Endodermal cell (in vitro differentiated cells): ENCODE results near the gene JARID2. TPM values are rescaled to one million over a fixed set of nuclear protein-coding genes. Genes with fewer than 3 reads are reported as not detected.

Source experiments
- DNase-seq: peaks from one replicate; pipeline ENCODE4 v3.0.0-alpha.2; 2017
- H3K27ac ChIP-seq: 2 replicates; pipeline ENCODE4 v1.5.1; 2013; ENCODE audit warnings: mild to moderate bottlenecking, low read depth, low read length, moderate library complexity
- H3K27me3 ChIP-seq: 2 replicates; pipeline ENCODE4 v1.6.1; 2013; ENCODE audit warnings: mild to moderate bottlenecking, low read length, moderate library complexity; ENCODE audit not compliant: insufficient read depth, control insufficient read depth, poor library complexity, severe bottlenecking
- H3K36me3 ChIP-seq: 2 replicates; pipeline ENCODE4 v1.7.0; 2013; ENCODE audit warnings: mild to moderate bottlenecking, low read length, moderate library complexity; ENCODE audit not compliant: control insufficient read depth, insufficient read depth
- H3K4me1 ChIP-seq: one replicate; pipeline ENCODE4 v1.7.0; 2013; ENCODE audit warnings: low read length; ENCODE audit not compliant: control insufficient read depth, insufficient read depth
- H3K4me3 ChIP-seq: 2 replicates; pipeline ENCODE4 v1.5.1; 2013; ENCODE audit warnings: mild to moderate bottlenecking, low read length, moderate library complexity
- H3K9ac ChIP-seq: 2 replicates; pipeline ENCODE4 v1.6.1; 2013; ENCODE audit warnings: mild to moderate bottlenecking, low read length, moderate library complexity; ENCODE audit not compliant: poor library complexity, severe bottlenecking; ENCODE audit errors: extremely low read depth
- H3K9me3 ChIP-seq: 2 replicates; pipeline ENCODE4 v1.6.1; 2013; ENCODE audit warnings: mild to moderate bottlenecking, low read length, moderate library complexity; ENCODE audit not compliant: control insufficient read depth
- H3K27ac Mint-ChIP-seq: 2 replicates; pipeline ENCODE4 v1.8.0; 2020; ENCODE audit warnings: mixed read lengths
- H3K27me3 Mint-ChIP-seq: 2 replicates; pipeline ENCODE4 v1.8.0; 2021; ENCODE audit warnings: mild to moderate bottlenecking, mixed read lengths; ENCODE audit not compliant: insufficient read depth
- H3K36me3 Mint-ChIP-seq: 2 replicates; pipeline ENCODE4 v1.8.0; 2020; ENCODE audit warnings: low read depth, mixed read lengths
- H3K4me1 Mint-ChIP-seq: 2 replicates; pipeline ENCODE4 v1.8.0; 2020; ENCODE audit warnings: mixed read lengths
- H3K4me3 Mint-ChIP-seq: 2 replicates; pipeline ENCODE4 v1.8.0; 2020; ENCODE audit warnings: mild to moderate bottlenecking, moderate library complexity, mixed read lengths
- H3K9me3 Mint-ChIP-seq: 2 replicates; pipeline ENCODE4 v1.8.0; 2020; ENCODE audit warnings: mild to moderate bottlenecking, mixed read lengths
- WGBS, 2 experiments: methylation state at CpG; one replicate each; pipeline versions ENCODE4 v1.1.5 to v1.1.7; 2013; ENCODE audit warnings: missing lambda C conversion rate in 2 of 2, mixed read lengths in 1 of 2; ENCODE audit not compliant: insufficient coverage in 1 of 2, insufficient read length in 1 of 2; 5-methylcytosine and 5-hydroxymethylcytosine counted together
- total RNA-seq, 2 donors: library from RNA; stranded (reverse); fragmentation: NEBNext Ultra II Directional in 1 of 2; extraction: Animal tissue kit (Norgen Biotek cat#: 25700) in 1 of 2; gene quantifications; 2 replicates in 1 of 2; 3 replicates in 1 of 2; pipeline ENCODE4 v1.2.1, GENCODE V29; 2021
- TF ChIP-seq, protein P1 (sequence below): fragments of 200-600 bp; sonication (generic); conservative IDR thresholded peaks from 2 replicates; pipeline ENCODE4 v1.5.0; 2021; ENCODE audit warnings: antibody characterized with exemption, mild to moderate bottlenecking

Gene JARID2
- total RNA-seq, 2 donors from 2014 or later, result 42.5 to 77.0 TPM

GRCh38 chr6:15465212-15465611, 219.3 kb downstream of the JARID2 start:
- no peak overlapping the region for H3K27ac ChIP-seq
- Mint-ChIP-seq H3K27ac (no peak overlapping the region), H3K9me3 (no peaks in the 10 kb centered on the region), H3K27me3 (peaks cover 20% of the 10 kb centered on the region), H3K4me3 (no peak overlapping the region), H3K4me1 (peaks cover 23% of the 10 kb centered on the region), H3K36me3 (peaks cover 22% of the 10 kb centered on the region)
- DNase-seq, result peak; percentile 23
- H3K4me1 ChIP-seq, result peaks cover 19% of the 10 kb centered on the region
- WGBS, 2 experiments, result 77 to 78% methylated on average over 5 to 6 of the region's 6 CpGs
- H3K36me3 ChIP-seq, result peaks cover 35% of the 10 kb centered on the region
- no peak overlapping the region for H3K9ac ChIP-seq
- TF ChIP-seq, protein P1, sequence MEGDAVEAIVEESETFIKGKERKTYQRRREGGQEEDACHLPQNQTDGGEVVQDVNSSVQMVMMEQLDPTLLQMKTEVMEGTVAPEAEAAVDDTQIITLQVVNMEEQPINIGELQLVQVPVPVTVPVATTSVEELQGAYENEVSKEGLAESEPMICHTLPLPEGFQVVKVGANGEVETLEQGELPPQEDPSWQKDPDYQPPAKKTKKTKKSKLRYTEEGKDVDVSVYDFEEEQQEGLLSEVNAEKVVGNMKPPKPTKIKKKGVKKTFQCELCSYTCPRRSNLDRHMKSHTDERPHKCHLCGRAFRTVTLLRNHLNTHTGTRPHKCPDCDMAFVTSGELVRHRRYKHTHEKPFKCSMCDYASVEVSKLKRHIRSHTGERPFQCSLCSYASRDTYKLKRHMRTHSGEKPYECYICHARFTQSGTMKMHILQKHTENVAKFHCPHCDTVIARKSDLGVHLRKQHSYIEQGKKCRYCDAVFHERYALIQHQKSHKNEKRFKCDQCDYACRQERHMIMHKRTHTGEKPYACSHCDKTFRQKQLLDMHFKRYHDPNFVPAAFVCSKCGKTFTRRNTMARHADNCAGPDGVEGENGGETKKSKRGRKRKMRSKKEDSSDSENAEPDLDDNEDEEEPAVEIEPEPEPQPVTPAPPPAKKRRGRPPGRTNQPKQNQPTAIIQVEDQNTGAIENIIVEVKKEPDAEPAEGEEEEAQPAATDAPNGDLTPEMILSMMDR, result no peak
- no peak overlapping the region for H3K4me3 ChIP-seq
- no peaks in the 10 kb centered on the region for H3K9me3 ChIP-seq
- no peaks in the 10 kb centered on the region for H3K27me3 ChIP-seq

DNA sequence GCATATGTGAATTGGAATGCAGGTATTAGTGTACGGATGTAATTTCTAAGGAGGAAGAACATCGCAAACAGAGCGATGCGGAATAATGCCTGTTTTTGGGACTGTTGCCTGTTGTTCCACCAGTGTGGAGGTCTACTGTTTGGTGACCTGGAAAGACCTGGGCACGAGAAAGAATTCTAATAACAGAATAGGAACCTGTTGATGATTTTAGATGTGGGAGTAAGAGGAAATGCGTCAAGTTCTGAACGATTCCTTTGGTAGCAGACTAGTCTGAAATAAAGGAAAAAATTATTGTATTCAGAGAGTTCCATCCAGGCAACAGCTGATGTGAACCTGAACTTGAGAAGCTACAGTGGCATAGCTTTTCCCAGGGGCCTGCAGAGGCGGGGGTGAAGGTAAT, 224.9 kb downstream of the JARID2 start:
- no peak for DNase-seq
- no peaks in the 10 kb centered on the region for H3K27me3 ChIP-seq
- H3K4me1 Mint-ChIP-seq, result peaks cover 16% of the 10 kb centered on the region
- peaks cover 12% of the 10 kb centered on the region for H3K4me1 ChIP-seq
- no peak overlapping the region for H3K9ac ChIP-seq
- H3K27ac ChIP-seq, result no peak overlapping the region
- H3K36me3 ChIP-seq, result peaks cover 67% of the 10 kb centered on the region
- H3K27ac Mint-ChIP-seq, result no peak overlapping the region
- 95 to 97% methylated on average over 7 to 8 of the region's 8 CpGs for WGBS, 2 experiments
- TF ChIP-seq, protein P1, result no peak
- H3K9me3 Mint-ChIP-seq, result no peaks in the 10 kb centered on the region
- no peak overlapping the region for H3K4me3 Mint-ChIP-seq
- no peaks in the 10 kb centered on the region for H3K27me3 Mint-ChIP-seq
- no peaks in the 10 kb centered on the region for H3K9me3 ChIP-seq
- no peak overlapping the region for H3K4me3 ChIP-seq
- H3K36me3 Mint-ChIP-seq, result peaks cover 43% of the 10 kb centered on the region

DNA sequence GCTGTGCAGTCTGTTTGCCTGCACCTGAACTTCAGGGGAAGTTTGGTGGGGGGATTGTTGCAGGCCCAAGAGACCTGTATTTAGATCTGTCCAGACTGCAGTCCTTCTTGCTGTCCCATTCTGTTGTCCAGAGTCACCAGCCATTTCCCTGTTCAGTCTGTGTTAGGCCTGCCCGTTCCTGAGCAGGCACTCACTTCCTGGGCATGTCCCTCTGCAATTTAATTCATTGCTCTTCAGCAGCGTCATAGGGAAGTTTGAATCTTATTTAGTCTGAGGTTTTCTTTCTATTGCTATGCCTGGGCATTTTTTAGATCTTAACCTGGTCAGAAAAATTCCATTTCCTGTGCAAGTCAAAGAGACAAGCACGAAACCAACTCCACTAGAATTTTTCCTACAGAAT, 226.8 kb downstream of the JARID2 start:
- Mint-ChIP-seq H3K36me3 (peaks cover 41% of the 10 kb centered on the region), H3K4me3 (no peak overlapping the region), H3K4me1 (peaks cover 19% of the 10 kb centered on the region), H3K27ac (no peak overlapping the region), H3K9me3 (no peaks in the 10 kb centered on the region), H3K27me3 (no peaks in the 10 kb centered on the region)
- H3K4me1 ChIP-seq, result peaks cover 12% of the 10 kb centered on the region
- no peak overlapping the region for H3K4me3 ChIP-seq
- peak; percentile 28 for DNase-seq
- peaks cover 78% of the 10 kb centered on the region for H3K36me3 ChIP-seq
- H3K27ac ChIP-seq, result no peak overlapping the region
- WGBS, 2 experiments, result 91 to 100% methylated on average over 2 to 3 of the region's 3 CpGs
- H3K27me3 ChIP-seq, result no peaks in the 10 kb centered on the region
- no peak overlapping the region for H3K9ac ChIP-seq
- no peaks in the 10 kb centered on the region for H3K9me3 ChIP-seq
- TF ChIP-seq, protein P1, result no peak
